ENCODE results near the gene TEX35.

- TF ChIP-seq PKNOX1 (IDR thresholded peaks at IDR 0.05), result no peak
- no peak for TF ChIP-seq SUZ12 (IDR thresholded peaks at IDR 0.05)
- no peak for TF ChIP-seq L3MBTL2 (conservative IDR thresholded peaks at IDR 0.05)
- TF ChIP-seq SP1 (IDR thresholded peaks at IDR 0.05), result no peak
- TF ChIP-seq FOXM1 (IDR thresholded peaks at IDR 0.05; ENCODE audit: borderline replicate concordance), result no peak
- TF ChIP-seq FOXA1 (IDR thresholded peaks at IDR 0.05), result no peak
- no peak for TF ChIP-seq ELF4 (IDR thresholded peaks at IDR 0.05)
- no peak for TF ChIP-seq HDGF (IDR thresholded peaks at IDR 0.05; ENCODE audit: borderline replicate concordance)
- TF ChIP-seq CTBP1 (IDR thresholded peaks at IDR 0.05; ENCODE audit: borderline replicate concordance), result no peak
- no peak for TF ChIP-seq BHLHE40 (IDR thresholded peaks at IDR 0.05; ENCODE audit: borderline replicate concordance)
- TF ChIP-seq NFRKB (IDR thresholded peaks at IDR 0.05), result no peak
- TF ChIP-seq TARDBP (IDR thresholded peaks at IDR 0.05), result no peak
- no peak for TF ChIP-seq FOXK2 (IDR thresholded peaks at IDR 0.05)
Observed at GRCh38 chr1:178500936-178501554, 11.9 kb upstream of the TEX35 start.
